Amniotic epithelial cell (primary cell): ENCODE data around the gene CCR8.

ENCODE experiments used
- DNase-seq: peaks from one replicate; pipeline ENCODE4 v3.0.0-alpha.2; 2010; ENCODE audit warnings: low read depth

CCR8 gene

GRCh38 chr3:39329493-39329892 is at the start of gene CCR8:
TSS of gene CCR8 (plus strand) at chr3:39329709. CDS start at chr3:39332332, 2,623 bp downstream.
- no peak for DNase-seq

- DNase-seq, result no peak
Measured at GRCh38 chr3:39279745-39280517, 49.6 kb upstream of the CCR8 start, which contains the start of gene CX3CR1. TSS of gene CX3CR1 (minus strand) at chr3:39280036. CDS start at chr3:39266509, 13,527 bp downstream.

GRCh38 chr3:39280571-39280970 is 48.9 kb upstream of the CCR8 start:
- no peak for DNase-seq

- DNase-seq, result no peak
Measured at GRCh38 chr3:39281533-39281932, 48.0 kb upstream of the CCR8 start.

GRCh38 chr3:39282057-39282456 is 47.5 kb upstream of the CCR8 start:
- peak; percentile 9 for DNase-seq

- DNase-seq, result no peak
Measured at GRCh38 chr3:39284457-39284881, 45.0 kb upstream of the CCR8 start.

GRCh38 chr3:39285332-39285731 is 44.2 kb upstream of the CCR8 start:
- no peak for DNase-seq

GRCh38 chr3:39286771-39287170 is 42.7 kb upstream of the CCR8 start:
- no peak for DNase-seq

GRCh38 chr3:39287216-39288164 is 42.0 kb upstream of the CCR8 start:
- no peak for DNase-seq

- peak; percentile 62 for DNase-seq
Measured at GRCh38 chr3:39288300-39288808, 41.2 kb upstream of the CCR8 start.

- DNase-seq, result no peak
Measured at GRCh38 chr3:39289107-39289506, 40.4 kb upstream of the CCR8 start.

GRCh38 chr3:39290255-39290654 is 39.3 kb upstream of the CCR8 start:
- DNase-seq, result no peak

GRCh38 chr3:39291903-39292329 is 37.6 kb upstream of the CCR8 start:
- peak; percentile 19 for DNase-seq

GRCh38 chr3:39292961-39293360 is 36.5 kb upstream of the CCR8 start:
- no peak for DNase-seq

- DNase-seq, result no peak
Measured at GRCh38 chr3:39294446-39295183, 34.9 kb upstream of the CCR8 start.

- no peak for DNase-seq
Measured at GRCh38 chr3:39295184-39295775, 34.2 kb upstream of the CCR8 start.

GRCh38 chr3:39296197-39297077 is 33.1 kb upstream of the CCR8 start:
- DNase-seq, result no peak

- no peak for DNase-seq
Measured at GRCh38 chr3:39299279-39299678, 30.2 kb upstream of the CCR8 start.

GRCh38 chr3:39302178-39302577 is 27.3 kb upstream of the CCR8 start:
- no peak for DNase-seq

GRCh38 chr3:39313289-39313688 is 16.2 kb upstream of the CCR8 start:
- no peak for DNase-seq
